DMS 273 (cell line): ENCODE results near the gene NR2F1.

Experiments used
- DNase-seq: peaks from one replicate; lab custom pipeline; 2025; ENCODE audit not compliant: unreplicated experiment; lab: John Stamatoyannopoulos, UW

The NR2F1 gene

DNA sequence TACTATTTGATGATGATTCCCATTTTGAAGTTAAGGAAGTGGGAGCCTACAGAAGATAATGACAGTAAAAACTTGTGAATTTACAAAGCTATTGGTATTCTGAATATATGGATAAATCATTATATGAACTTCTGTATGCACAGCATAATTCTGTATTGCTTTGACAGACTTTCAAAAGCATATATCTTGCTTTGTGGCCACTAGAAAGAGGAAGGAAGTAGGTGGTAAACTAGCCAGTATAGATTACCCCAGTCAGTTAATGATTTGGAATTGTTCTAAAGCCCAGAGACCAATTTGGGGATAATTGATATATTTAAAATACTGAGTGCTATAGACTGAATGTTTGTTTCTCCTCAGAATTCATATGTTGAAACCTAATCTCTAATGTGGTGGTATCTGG is 53.0 kb downstream of the NR2F1 start:
- no peak for DNase-seq

DNA sequence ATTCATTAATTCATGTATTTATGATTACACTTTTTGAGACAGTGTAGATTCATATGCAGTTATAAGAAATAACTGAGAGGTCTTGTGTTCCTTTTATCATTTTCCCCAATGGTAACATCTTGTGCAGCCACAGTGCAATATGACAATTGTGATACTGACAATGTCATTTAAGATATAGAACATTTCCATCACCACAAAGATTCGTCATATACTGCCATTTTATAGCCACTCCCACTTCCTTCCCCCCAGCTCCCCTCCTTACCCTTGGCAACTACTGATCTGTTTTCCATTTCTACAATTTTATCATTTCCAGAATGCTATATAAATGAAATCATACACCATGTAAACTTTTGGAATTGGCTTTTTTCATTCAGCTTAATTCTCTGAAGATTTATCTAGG is 53.8 kb downstream of the NR2F1 start:
- DNase-seq: no peak

DNA sequence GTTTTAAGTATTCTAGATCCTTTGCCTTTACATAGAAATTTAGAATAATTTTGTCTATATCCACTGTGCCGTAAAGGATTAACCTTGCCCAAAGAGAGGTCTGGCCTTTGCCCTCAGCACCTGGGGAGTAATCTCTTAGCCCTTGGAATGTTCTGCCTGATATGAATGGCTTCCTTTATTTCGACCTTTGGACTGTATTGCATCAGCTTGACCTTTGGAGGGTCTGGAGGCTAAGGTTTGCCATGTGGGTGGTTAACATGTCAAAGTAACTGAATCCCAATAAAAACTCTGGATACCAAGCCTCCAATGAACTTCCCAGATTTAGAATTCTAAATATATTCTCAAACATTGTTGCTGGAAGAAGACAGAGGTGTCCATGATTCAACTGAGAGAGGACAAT is 54.7 kb downstream of the NR2F1 start:
- no peak for DNase-seq

DNA sequence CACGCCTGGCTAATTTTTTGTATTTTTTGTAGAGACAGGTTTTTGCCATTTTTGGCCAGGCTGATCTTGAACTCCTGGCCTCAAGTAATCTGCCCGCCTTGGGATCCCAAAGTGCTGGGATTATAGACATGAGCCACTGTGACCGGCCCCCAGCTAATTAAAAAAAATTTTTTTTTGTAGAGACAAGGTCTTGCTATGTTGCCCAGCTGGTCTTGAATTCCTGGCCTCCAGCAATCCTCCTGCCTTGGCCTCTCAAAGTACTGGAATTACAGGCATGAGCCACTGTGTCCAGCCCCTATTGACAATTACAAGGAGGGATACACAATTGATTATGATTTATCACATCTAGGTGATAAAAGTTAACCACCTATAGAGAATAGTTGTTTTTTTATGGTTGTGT is 59.5 kb downstream of the NR2F1 start:
- no peak for DNase-seq
